Osteoblast (primary cell): Measurements from ENCODE around the gene SORCS2. TPM values are rescaled to one million over a fixed set of nuclear protein-coding genes. Genes with fewer than 3 reads are reported as not detected.

Experiments used
- DNase-seq: peaks from one replicate; pipeline ENCODE4 v3.0.0; 2011; ENCODE audit warnings: low spot score, mixed read lengths; ENCODE audit not compliant: insufficient read length; ENCODE audit errors: missing footprints
- H2AFZ ChIP-seq: 2 replicates; pipeline ENCODE4 v1.6.0; 2011; ENCODE audit warnings: mild to moderate bottlenecking, low read length
- H3K27ac ChIP-seq: 2 replicates; pipeline ENCODE4 v1.5.1; 2011; ENCODE audit warnings: mild to moderate bottlenecking, low read depth, low read length, moderate library complexity
- H3K27me3 ChIP-seq: 2 replicates; pipeline ENCODE4 v1.6.0; 2012; ENCODE audit warnings: mild to moderate bottlenecking, control low read depth, inconsistent platforms, low read length, moderate library complexity; ENCODE audit not compliant: insufficient read depth
- H3K36me3 ChIP-seq: 2 replicates; pipeline ENCODE4 v1.5.1; 2011; ENCODE audit warnings: mild to moderate bottlenecking, low read length, control low read depth, moderate library complexity; ENCODE audit not compliant: insufficient read depth
- H3K4me1 ChIP-seq: 2 replicates; pipeline ENCODE4 v1.5.1; 2011; ENCODE audit warnings: mild to moderate bottlenecking, low read length, control low read depth, moderate library complexity; ENCODE audit not compliant: insufficient read depth
- H3K4me2 ChIP-seq: 2 replicates; pipeline ENCODE4 v1.6.0; 2011; ENCODE audit warnings: mild to moderate bottlenecking, low read length; ENCODE audit not compliant: insufficient read depth
- H3K4me3 ChIP-seq: fragments of 200-600 bp; sonication (generic); 3 replicates; pipeline ENCODE4 v1.5.1; 2012; ENCODE audit warnings: mild to moderate bottlenecking, low read length, inconsistent platforms; ENCODE audit not compliant: insufficient read depth
- H3K79me2 ChIP-seq: 2 replicates; pipeline ENCODE4 v1.6.0; 2012; ENCODE audit warnings: mild to moderate bottlenecking, low read length, control low read depth, inconsistent platforms; ENCODE audit not compliant: insufficient read depth
- H3K9me3 ChIP-seq: 2 replicates; pipeline ENCODE4 v1.5.1; 2011; ENCODE audit warnings: low read depth, low read length, control low read depth
- H4K20me1 ChIP-seq: 2 replicates; pipeline ENCODE4 v1.6.0; 2012; ENCODE audit warnings: mild to moderate bottlenecking, low read length, control low read depth; ENCODE audit not compliant: insufficient read depth
- total RNA-seq: library from RNA; depleted of rRNA; stranded (reverse); fragments of >200 nt; gene quantifications from 2 replicates; pipeline ENCODE4 v1.2.3, GENCODE V29; 2012
- TF ChIP-seq, protein P1 (sequence below): IDR thresholded peaks from 2 replicates; pipeline ENCODE4 v1.5.1; 2011; ENCODE audit warnings: mild to moderate bottlenecking, low read depth, low read length, moderate library complexity; ENCODE audit errors: extremely low read depth

The SORCS2 gene
- total RNA-seq, 1 donor: 9.0 TPM

- Histone ChIP-seq H3K4me1 (peaks cover 8% of the 10 kb centered on the region), H2AFZ (no peak overlapping the region), H3K9me3 (no peaks in the 10 kb centered on the region), H3K4me3 (no peak overlapping the region), H4K20me1 (no peaks in the 10 kb centered on the region), H3K27me3 (peaks cover 12% of the 10 kb centered on the region), H3K4me2 (no peak overlapping the region), H3K36me3 (no peaks in the 10 kb centered on the region), H3K27ac (no peak overlapping the region), H3K79me2 (no peaks in the 10 kb centered on the region)
- no peak for DNase-seq
- TF ChIP-seq, protein P1, sequence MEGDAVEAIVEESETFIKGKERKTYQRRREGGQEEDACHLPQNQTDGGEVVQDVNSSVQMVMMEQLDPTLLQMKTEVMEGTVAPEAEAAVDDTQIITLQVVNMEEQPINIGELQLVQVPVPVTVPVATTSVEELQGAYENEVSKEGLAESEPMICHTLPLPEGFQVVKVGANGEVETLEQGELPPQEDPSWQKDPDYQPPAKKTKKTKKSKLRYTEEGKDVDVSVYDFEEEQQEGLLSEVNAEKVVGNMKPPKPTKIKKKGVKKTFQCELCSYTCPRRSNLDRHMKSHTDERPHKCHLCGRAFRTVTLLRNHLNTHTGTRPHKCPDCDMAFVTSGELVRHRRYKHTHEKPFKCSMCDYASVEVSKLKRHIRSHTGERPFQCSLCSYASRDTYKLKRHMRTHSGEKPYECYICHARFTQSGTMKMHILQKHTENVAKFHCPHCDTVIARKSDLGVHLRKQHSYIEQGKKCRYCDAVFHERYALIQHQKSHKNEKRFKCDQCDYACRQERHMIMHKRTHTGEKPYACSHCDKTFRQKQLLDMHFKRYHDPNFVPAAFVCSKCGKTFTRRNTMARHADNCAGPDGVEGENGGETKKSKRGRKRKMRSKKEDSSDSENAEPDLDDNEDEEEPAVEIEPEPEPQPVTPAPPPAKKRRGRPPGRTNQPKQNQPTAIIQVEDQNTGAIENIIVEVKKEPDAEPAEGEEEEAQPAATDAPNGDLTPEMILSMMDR: no peak
These were observed 508.3 kb downstream of the SORCS2 start for GRCh38 chr4:7700665-7701064.

DNA sequence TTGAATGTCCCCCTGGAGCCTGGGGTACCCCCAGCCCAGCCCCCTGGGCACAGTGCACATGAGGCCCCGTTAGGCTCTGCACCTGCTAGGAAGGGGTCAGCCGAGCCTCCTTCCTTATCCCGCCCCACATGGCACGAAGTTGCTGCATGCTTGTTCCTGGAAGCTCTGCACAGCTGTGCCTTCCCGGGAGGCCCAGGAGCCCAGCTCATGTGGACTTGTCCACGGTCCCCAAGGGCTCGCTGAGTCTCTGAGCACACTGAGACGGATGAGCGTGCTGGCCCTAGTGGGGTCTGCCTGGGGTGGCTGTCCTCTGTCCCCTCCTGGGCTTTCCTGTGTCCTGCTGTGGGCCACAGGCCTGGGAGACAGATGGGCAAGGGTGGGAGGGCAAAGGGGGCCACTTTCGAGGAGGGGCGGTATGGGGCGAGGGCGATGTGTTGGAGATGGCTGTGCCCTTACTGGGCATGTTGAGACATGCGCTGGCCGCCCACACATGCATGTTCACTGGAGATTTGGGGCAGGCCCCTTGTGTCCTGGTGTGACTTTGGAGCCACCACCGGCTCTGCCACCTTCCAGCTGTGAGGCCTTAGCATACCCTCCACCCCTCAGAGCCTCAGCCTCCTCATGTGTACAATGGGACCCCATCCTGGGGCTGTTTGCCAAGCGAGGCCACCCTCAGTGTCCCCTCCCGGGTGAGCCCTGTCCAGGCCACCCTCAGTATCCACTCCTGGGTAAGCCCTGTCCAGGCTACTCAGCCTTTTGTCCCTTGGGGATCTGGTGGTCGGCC, 509.7 kb downstream of the SORCS2 start:
- Histone ChIP-seq H3K4me3 (no peak overlapping the region), H3K27ac (no peak overlapping the region), H3K27me3 (peaks cover 12% of the 10 kb centered on the region), H4K20me1 (no peaks in the 10 kb centered on the region), H3K4me1 (peaks cover 8% of the 10 kb centered on the region), H3K9me3 (no peaks in the 10 kb centered on the region), H2AFZ (no peak overlapping the region), H3K36me3 (no peaks in the 10 kb centered on the region), H3K79me2 (no peaks in the 10 kb centered on the region), H3K4me2 (no peak overlapping the region)
- TF ChIP-seq, protein P1: no peak
- DNase-seq: no peak

DNA sequence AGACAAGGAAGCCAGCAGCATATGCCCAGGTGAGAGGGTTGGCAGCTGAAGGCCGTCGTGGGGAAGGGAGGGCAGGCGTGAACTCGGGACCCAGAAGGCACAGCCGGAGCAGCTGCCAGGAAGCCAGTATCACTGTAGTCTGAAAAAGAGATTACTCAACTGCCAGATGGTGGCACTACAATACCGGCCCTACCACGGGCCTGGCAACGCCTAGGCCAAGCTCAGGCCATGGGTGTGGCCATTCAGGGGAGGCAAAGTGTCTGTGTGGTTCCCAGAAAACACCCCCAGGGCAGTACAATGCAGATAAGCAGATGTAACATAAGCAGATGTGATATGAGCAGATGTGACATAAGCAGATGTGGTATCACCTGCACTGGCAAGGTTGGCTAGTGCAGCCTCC, 511.4 kb downstream of the SORCS2 start:
- Histone ChIP-seq H4K20me1 (no peaks in the 10 kb centered on the region), H2AFZ (no peak overlapping the region), H3K9me3 (no peaks in the 10 kb centered on the region), H3K79me2 (no peaks in the 10 kb centered on the region), H3K27me3 (peaks cover 7% of the 10 kb centered on the region), H3K4me1 (peaks cover 7% of the 10 kb centered on the region), H3K4me3 (no peak overlapping the region), H3K27ac (no peak overlapping the region), H3K36me3 (no peaks in the 10 kb centered on the region), H3K4me2 (no peak overlapping the region)
- no peak for DNase-seq
- TF ChIP-seq, protein P1: no peak

GRCh38 chr4:7704091-7704490, 511.8 kb downstream of the SORCS2 start:
- Histone ChIP-seq H3K4me3 (no peak overlapping the region), H3K27me3 (peaks cover 7% of the 10 kb centered on the region), H3K79me2 (no peaks in the 10 kb centered on the region), H3K27ac (no peak overlapping the region), H2AFZ (no peak overlapping the region), H4K20me1 (no peaks in the 10 kb centered on the region), H3K9me3 (no peaks in the 10 kb centered on the region), H3K4me1 (peaks cover 3% of the 10 kb centered on the region), H3K36me3 (no peaks in the 10 kb centered on the region), H3K4me2 (no peak overlapping the region)
- no peak for DNase-seq
- TF ChIP-seq, protein P1: no peak
